Gastroesophageal sphincter (tissue), 4 donors: ENCODE results near the gene DNAJC4. TPM values are rescaled to one million over a fixed set of nuclear protein-coding genes. Genes with fewer than 3 reads are reported as not detected.
"Not testable (repeated sequence)": the region's sequence is repeated elsewhere in the genome, so short reads cannot be mapped to it uniquely, and the experiment has no call there.

ENCODE experiments used
- ATAC-seq: fragments of 150-250 bp; one replicate; pipeline ENCODE4 v1.9.1; 2016; ENCODE audit warnings: mild to moderate bottlenecking, moderate library complexity
- H3K27ac ChIP-seq, 4 donors: fragments of 200-600 bp; sonication (generic) in 3 of 4; 1 replicate in 3 of 4; 2 replicates in 1 of 4; pipeline ENCODE4 v1.5.1; 2016 to 2019
- H3K27me3 ChIP-seq: fragments of 200-600 bp; sonication (generic); one replicate; pipeline ENCODE4 v1.5.1; 2019
- H3K36me3 ChIP-seq, 2 donors: fragments of 200-600 bp; sonication (generic); one replicate each; pipeline ENCODE4 v1.5.1; 2019; ENCODE audit warnings: control low read depth in 1 of 2
- H3K4me1 ChIP-seq, 3 donors: fragments of 200-600 bp; sonication (generic); 1 replicate in 2 of 3; 2 replicates in 1 of 3; pipeline ENCODE4 v1.5.1; 2016 to 2019; ENCODE audit warnings: control low read depth in 2 of 3
- H3K4me3 ChIP-seq, 2 donors: fragments of 200-600 bp; sonication (generic); one replicate each; pipeline ENCODE4 v1.5.1; 2019; ENCODE audit warnings: mild to moderate bottlenecking in 1 of 2, moderate library complexity in 1 of 2
- H3K9me3 ChIP-seq, 3 donors: fragments of 200-600 bp; sonication (generic); one replicate each; pipeline ENCODE4 v1.5.1; 2017 to 2019; ENCODE audit warnings: control low read depth in 2 of 3
- CTCF ChIP-seq, 4 experiments: fragments of 200-600 bp in 2 of 4; fragments of 450-650 bp in 2 of 4; sonication (generic) in 1 of 4; IDR thresholded peaks; one replicate each; pipeline ENCODE4 v1.5.1; 2017 to 2019; ENCODE audit warnings: antibody characterized with exemption in 4 of 4, mild to moderate bottlenecking in 2 of 4, moderate library complexity in 2 of 4
- EP300 ChIP-seq: sonication (generic); formaldehyde crosslinking; IDR thresholded peaks from one replicate; pipeline ENCODE4 v1.6.1; 2017; ENCODE audit warnings: antibody characterized with exemption, mild to moderate bottlenecking
- POLR2A ChIP-seq, 2 donors: fragments of 450-650 bp; IDR thresholded peaks; one replicate each; pipeline ENCODE4 v1.6.1; 2017; ENCODE audit warnings: antibody characterized with exemption in 2 of 2, mild to moderate bottlenecking in 2 of 2, moderate library complexity in 1 of 2
- POLR2AphosphoS5 ChIP-seq: sonication (generic); formaldehyde crosslinking; IDR thresholded peaks from one replicate; pipeline ENCODE4 v1.6.1; 2017; ENCODE audit warnings: antibody characterized with exemption
- WGBS, 2 donors: methylation state at CpG; one replicate each; pipeline ENCODE4 v1.1.5; 2018; ENCODE audit warnings: low coverage in 1 of 2; 5-methylcytosine and 5-hydroxymethylcytosine counted together
- total RNA-seq, 4 donors: library from RNA; depleted of rRNA; stranded (reverse); fragments of >200 nt; gene quantifications; one replicate each; pipeline ENCODE4 v1.1.0, GENCODE V29; 2016

DNAJC4 gene
- total RNA-seq, 4 donors from 2014 or later, result 7.1 to 33.5 (median 28.9) TPM

DNA sequence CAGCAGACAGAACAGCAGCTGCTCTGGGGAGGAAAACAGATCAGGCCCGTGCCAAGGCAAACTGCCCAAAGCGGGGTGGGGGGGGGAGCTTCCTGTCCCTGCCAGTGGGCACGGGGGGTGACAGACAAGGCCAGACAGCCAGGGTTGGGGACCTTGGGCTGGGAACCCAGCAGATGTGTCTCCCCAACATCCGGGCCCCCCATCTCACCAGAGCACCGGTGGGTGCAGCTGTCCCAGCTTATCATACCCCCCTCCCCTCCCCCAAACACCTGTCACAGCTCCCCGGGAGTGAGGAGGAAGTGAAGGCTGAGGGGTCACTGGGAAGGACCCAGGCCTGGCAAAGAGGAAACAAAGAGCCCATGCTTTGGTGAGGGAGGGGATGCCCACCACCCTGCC is 15.1 kb downstream of the DNAJC4 start:
- no peak for TF ChIP-seq POLR2AphosphoS5
- no peak for TF ChIP-seq EP300
- no peak for TF ChIP-seq POLR2A (IDR thresholded peaks at IDR 0.05)
- TF ChIP-seq CTCF (IDR thresholded peaks at IDR 0.05), result no peak
- Histone ChIP-seq H3K27ac (peak overlapping the region; percentile 22 to 92 (median 88)), H3K36me3 (peaks cover 0 to 15% of the 10 kb centered on the region in 2 donors), H3K9me3 (no peaks in the 10 kb centered on the region), H3K4me1 (peaks cover 0 to 51% (median 38%) of the 10 kb centered on the region in 3 donors), H3K27me3 (no peaks in the 10 kb centered on the region), H3K4me3 (peak overlapping the region; percentile 52 to 69)
- WGBS, 2 donors, result no CpG with 5 or more reads among the region's 6 CpGs
- no peak for ATAC-seq

DNA sequence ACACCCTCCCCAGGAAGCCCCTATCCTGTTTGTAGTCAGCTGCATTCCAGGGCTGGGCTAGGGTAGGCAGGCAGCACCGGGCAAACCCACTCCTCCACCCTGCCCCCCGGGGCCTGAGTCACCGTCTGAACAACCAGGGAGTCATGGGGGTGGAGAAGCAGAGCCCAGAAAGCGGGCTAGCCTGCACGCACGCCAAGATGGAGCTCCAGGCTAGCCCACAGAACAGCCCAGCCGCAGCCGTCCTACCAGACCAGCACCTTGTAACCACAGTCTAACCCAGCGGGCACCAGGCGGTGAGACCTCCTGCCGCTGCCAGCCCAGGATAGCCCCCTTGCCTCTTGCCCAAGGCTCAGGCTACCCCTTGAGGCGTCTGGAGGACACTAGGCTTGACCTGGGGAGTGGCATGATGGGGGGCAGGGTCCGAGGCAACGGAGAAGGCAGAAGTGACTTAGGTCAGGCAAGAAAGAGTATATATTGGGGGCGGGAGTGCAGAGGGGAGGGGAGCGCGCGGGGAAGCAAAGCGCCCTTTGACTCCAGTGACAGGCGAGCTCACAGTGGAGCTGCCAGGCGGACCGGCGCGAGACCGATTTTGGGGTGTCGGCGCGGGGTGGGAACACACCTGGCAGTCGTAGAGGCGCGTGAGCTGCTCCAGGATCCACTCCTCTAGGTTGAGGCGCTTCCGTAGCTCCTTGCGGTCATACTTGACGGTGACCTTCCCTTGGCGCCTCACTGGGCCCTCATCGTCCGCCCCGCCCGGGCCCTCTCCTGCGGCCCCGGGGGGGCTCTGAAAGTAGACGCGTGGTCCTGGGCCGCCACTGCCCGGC is 15.7 kb downstream of the DNAJC4 start:
- no peaks in the 10 kb centered on the region for H3K9me3 ChIP-seq
- no peak for ATAC-seq
- H3K4me3 ChIP-seq, result peak overlapping the region; percentile 52 to 69
- TF ChIP-seq CTCF (IDR thresholded peaks at IDR 0.05), result no peak
- TF ChIP-seq POLR2AphosphoS5, result peak; percentile 5
- no peaks in the 10 kb centered on the region for H3K27me3 ChIP-seq
- peaks cover 0 to 55% (median 43%) of the 10 kb centered on the region in 3 donors for H3K4me1 ChIP-seq
- H3K36me3 ChIP-seq, result peaks cover 0 to 15% of the 10 kb centered on the region in 2 donors
- WGBS, 2 donors, result 0% methylated on average over 2 to 18 of the region's 46 CpGs
- H3K27ac ChIP-seq, result peak overlapping the region; percentile 22 to 92 (median 88)

DNA sequence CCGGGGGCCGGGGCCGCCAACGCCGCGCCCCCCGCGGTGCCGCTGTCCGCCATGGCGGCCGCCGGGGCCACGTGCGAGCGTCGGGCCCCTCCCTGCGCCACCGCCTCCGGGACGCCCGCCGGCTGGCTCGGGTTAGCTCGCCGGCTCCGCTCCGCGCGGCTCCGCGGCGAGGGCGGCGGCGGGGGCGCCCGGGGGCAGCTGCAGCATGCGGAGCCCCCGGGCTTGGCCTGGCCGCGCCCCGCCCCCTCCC is 16.2 kb downstream of the DNAJC4 start:
- not testable (repeated sequence) for H3K27me3 ChIP-seq, H3K9me3 ChIP-seq
- peak; percentile 6 for ATAC-seq
- no CpG with 5 or more reads among the region's 43 CpGs for WGBS, 2 donors
- peak overlapping the region; percentile 55 to 69 for H3K4me3 ChIP-seq
- H3K27ac ChIP-seq, result peak overlapping the region in 3 of 4 donors; percentile 87 to 92 (median 88)
- H3K36me3 ChIP-seq, result peaks cover 0 to 15% of the 10 kb centered on the region in 2 donors
- peaks cover 0 to 58% (median 43%) of the 10 kb centered on the region in 3 donors for H3K4me1 ChIP-seq

- peak within 1 kb of the TSS; percentile 75 to 92 (median 88) for H3K27ac ChIP-seq
- peaks cover 0 to 15% of the 10 kb centered on the region in 2 donors for H3K36me3 ChIP-seq
- WGBS, 2 donors, result no CpG with 5 or more reads among the region's 74 CpGs
- H3K9me3 ChIP-seq, result no peaks in the 10 kb centered on the region
- H3K4me3 ChIP-seq, result peak within 1 kb of the TSS; percentile 55 to 69
- H3K4me1 ChIP-seq, result peaks cover 0 to 59% (median 44%) of the 10 kb centered on the region in 3 donors
- ATAC-seq, result peak; percentile 69
- TF ChIP-seq POLR2AphosphoS5 (peak; percentile 34), POLR2A (IDR thresholded peaks at IDR 0.05) (peak in 1 of 2 donors; percentile 33), CTCF (IDR thresholded peaks at IDR 0.05) (peak in 3 of 4 experiments; percentile 37 to 48 (median 45)), EP300 (no peak)
- no peaks in the 10 kb centered on the region for H3K27me3 ChIP-seq
Observed at GRCh38 chr11:64246871-64247728, 16.8 kb downstream of the DNAJC4 start, which contains the start of gene PPP1R14B. Gene PPP1R14B (minus strand): TSS chr11:64246943. CDS start chr11:64246673, 270 bp downstream.

- Histone ChIP-seq H3K4me1 (peaks cover 0 to 59% (median 44%) of the 10 kb centered on the region in 3 donors), H3K9me3 (no peaks in the 10 kb centered on the region), H3K36me3 (peaks cover 0 to 15% of the 10 kb centered on the region in 2 donors), H3K27me3 (no peaks in the 10 kb centered on the region), H3K4me3 (peak overlapping the region; percentile 55 to 69), H3K27ac (peak overlapping the region in 3 of 4 donors; percentile 87 to 92 (median 88))
- TF ChIP-seq CTCF (IDR thresholded peaks at IDR 0.05) (no peak), POLR2A (IDR thresholded peaks at IDR 0.05) (no peak), EP300 (no peak), POLR2AphosphoS5 (no peak)
- 21 to 69% methylated on average over 9 to 24 of the region's 31 CpGs for WGBS, 2 donors
- no peak for ATAC-seq
Observed at GRCh38 chr11:64247729-64248531, 17.6 kb downstream of the DNAJC4 start.
